Glutamatergic neuron (in vitro differentiated cells): Measurements from ENCODE around the gene LILRB1. TPM values are rescaled to one million over a fixed set of nuclear protein-coding genes. Genes with fewer than 3 reads are reported as not detected.

ENCODE experiments used
- DNase-seq: peaks from one replicate; pipeline ENCODE4 v3.0.0; 2022
- H3K27ac Mint-ChIP-seq: one replicate; pipeline ENCODE4 v1.8.0; 2020; ENCODE audit warnings: mild to moderate bottlenecking, mixed read lengths, inconsistent platforms; ENCODE audit not compliant: unreplicated experiment
- H3K27me3 Mint-ChIP-seq: one replicate; pipeline ENCODE4 v1.8.0; 2020; ENCODE audit warnings: mild to moderate bottlenecking, moderate library complexity, mixed read lengths, inconsistent platforms; ENCODE audit not compliant: unreplicated experiment
- H3K36me3 Mint-ChIP-seq: one replicate; pipeline ENCODE4 v1.8.0; 2020; ENCODE audit warnings: mild to moderate bottlenecking, mixed read lengths, inconsistent platforms; ENCODE audit not compliant: unreplicated experiment
- H3K4me1 Mint-ChIP-seq: one replicate; pipeline ENCODE4 v1.8.0; 2020; ENCODE audit warnings: mild to moderate bottlenecking, low read depth, mixed read lengths, inconsistent platforms; ENCODE audit not compliant: unreplicated experiment
- H3K4me3 Mint-ChIP-seq: one replicate; pipeline ENCODE4 v1.8.0; 2020; ENCODE audit warnings: mild to moderate bottlenecking, mixed read lengths, inconsistent platforms; ENCODE audit not compliant: unreplicated experiment
- H3K9me3 Mint-ChIP-seq: one replicate; pipeline ENCODE4 v1.8.0; 2020; ENCODE audit warnings: mild to moderate bottlenecking, moderate library complexity, mixed read lengths, inconsistent platforms; ENCODE audit not compliant: unreplicated experiment
- total RNA-seq: library from RNA; stranded (reverse); fragmentation: NEBNext Ultra II Directional; extraction: Animal tissue kit (Norgen Biotek cat#: 25700); gene quantifications from one replicate; pipeline ENCODE4 v1.2.1, GENCODE V29; 2021; ENCODE audit not compliant: unreplicated experiment
- TF ChIP-seq, protein P1 (sequence below): fragments of 200-600 bp; sonication (generic); IDR thresholded peaks from one replicate; pipeline ENCODE4 v1.5.0; 2021; ENCODE audit not compliant: partially characterized antibody, unreplicated experiment

LILRB1 gene
- total RNA-seq, 1 donor from 2014 or later: 0.22 TPM

GRCh38 chr19:54662730-54663129, 32.4 kb downstream of the LILRB1 start, which contains the start of gene LILRB4:
TSS of gene LILRB4 (plus strand) at chr19:54662985. CDS start at chr19:54663034, 49 bp downstream.
- peaks cover 2% of the 10 kb centered on the region for H3K4me1 Mint-ChIP-seq
- H3K9me3 Mint-ChIP-seq: peaks cover 6% of the 10 kb centered on the region

DNA sequence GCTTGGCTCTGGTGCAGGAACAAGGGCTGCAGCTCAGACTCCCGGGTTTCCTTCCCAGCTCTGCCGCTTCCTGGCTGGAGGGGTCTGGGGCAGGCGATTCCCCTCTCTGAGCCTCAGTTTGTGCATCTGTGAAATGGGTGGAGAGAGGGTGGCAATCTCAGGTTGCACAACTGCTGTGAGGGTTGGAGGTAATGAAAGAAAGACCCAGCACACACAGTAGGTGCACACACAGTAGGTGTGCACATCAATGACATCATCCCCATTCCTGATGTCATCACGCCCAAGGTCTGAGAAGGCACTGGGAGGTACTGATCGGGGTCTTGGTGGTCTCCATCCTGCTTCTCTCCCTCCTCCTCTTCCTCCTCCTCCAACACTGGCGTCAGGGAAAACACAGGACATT, 35.2 kb downstream of the LILRB1 start:
- no peak for DNase-seq
- H3K27me3 Mint-ChIP-seq: peaks cover 4% of the 10 kb centered on the region
- peaks cover 2% of the 10 kb centered on the region for H3K4me1 Mint-ChIP-seq
- H3K9me3 Mint-ChIP-seq: peaks cover 11% of the 10 kb centered on the region
- TF ChIP-seq, protein P1, sequence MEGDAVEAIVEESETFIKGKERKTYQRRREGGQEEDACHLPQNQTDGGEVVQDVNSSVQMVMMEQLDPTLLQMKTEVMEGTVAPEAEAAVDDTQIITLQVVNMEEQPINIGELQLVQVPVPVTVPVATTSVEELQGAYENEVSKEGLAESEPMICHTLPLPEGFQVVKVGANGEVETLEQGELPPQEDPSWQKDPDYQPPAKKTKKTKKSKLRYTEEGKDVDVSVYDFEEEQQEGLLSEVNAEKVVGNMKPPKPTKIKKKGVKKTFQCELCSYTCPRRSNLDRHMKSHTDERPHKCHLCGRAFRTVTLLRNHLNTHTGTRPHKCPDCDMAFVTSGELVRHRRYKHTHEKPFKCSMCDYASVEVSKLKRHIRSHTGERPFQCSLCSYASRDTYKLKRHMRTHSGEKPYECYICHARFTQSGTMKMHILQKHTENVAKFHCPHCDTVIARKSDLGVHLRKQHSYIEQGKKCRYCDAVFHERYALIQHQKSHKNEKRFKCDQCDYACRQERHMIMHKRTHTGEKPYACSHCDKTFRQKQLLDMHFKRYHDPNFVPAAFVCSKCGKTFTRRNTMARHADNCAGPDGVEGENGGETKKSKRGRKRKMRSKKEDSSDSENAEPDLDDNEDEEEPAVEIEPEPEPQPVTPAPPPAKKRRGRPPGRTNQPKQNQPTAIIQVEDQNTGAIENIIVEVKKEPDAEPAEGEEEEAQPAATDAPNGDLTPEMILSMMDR: no peak
- no peak overlapping the region for H3K4me3 Mint-ChIP-seq
- H3K27ac Mint-ChIP-seq: no peak overlapping the region
- peaks cover 10% of the 10 kb centered on the region for H3K36me3 Mint-ChIP-seq

More at GRCh38 chr19:54662730-54663129, 32.4 kb downstream of the LILRB1 start, which contains the start of gene LILRB4:
- Mint-ChIP-seq H3K27ac (no peak within 1 kb of the TSS), H3K27me3 (peaks cover 8% of the 10 kb centered on the region), H3K36me3 (peaks cover 4% of the 10 kb centered on the region), H3K4me3 (no peak within 1 kb of the TSS)
- TF ChIP-seq, protein P1: no peak
- no peak for DNase-seq

DNA sequence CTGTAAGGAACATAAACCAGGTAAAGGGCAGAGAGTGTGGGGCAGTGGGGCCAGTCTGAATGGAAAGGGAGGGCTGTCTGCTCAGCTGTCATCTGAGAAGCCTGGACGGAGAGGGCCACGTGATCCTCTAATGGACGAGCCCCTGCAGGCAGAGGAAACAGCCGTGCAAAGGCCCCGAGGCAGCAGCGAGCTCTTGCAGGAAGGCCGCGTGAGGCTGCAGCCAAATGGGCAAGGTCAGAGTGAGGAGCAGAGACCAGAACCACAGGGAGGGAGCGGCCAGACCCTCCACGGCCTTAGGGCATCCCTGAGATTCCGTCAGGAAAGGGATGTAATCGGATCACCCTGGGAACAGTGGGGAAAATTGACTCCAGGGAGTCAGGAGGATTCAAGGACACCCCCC, 36.9 kb downstream of the LILRB1 start:
- Mint-ChIP-seq H3K27me3 (peaks cover 2% of the 10 kb centered on the region), H3K27ac (no peak overlapping the region), H3K4me1 (peaks cover 2% of the 10 kb centered on the region), H3K4me3 (no peak overlapping the region), H3K9me3 (peaks cover 11% of the 10 kb centered on the region), H3K36me3 (peaks cover 10% of the 10 kb centered on the region)
- TF ChIP-seq, protein P1: no peak
- DNase-seq: no peak

DNA sequence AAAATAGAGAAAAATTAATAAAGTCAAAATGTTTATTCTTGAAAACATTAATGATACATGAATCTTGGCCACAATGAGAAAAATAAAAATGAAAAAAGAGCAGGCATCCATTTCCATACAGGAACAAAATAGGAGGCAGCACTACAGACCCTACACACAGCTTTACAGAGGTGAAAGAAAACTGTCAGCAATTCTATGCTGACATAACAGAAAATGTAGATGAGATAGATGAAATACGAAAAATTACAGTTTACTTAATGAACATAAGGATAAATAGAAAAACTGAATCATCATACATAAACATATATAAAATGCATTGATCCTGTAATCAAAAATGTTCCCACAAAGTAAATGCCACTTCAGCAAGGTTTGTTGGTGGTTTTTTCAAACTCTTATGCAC, 38.1 kb downstream of the LILRB1 start:
- H3K27me3 Mint-ChIP-seq: peaks cover 2% of the 10 kb centered on the region
- H3K36me3 Mint-ChIP-seq: peaks cover 10% of the 10 kb centered on the region
- H3K9me3 Mint-ChIP-seq: peaks cover 11% of the 10 kb centered on the region

More for the DNA sequence above, 38.1 kb downstream of the LILRB1 start:
- H3K4me1 Mint-ChIP-seq: no peaks in the 10 kb centered on the region
- TF ChIP-seq, protein P1: no peak
- no peak for DNase-seq
- no peak overlapping the region for H3K27ac Mint-ChIP-seq
- H3K4me3 Mint-ChIP-seq: no peak overlapping the region
